HepG2 (cell line): ENCODE results near the gene GFAP. TPM values are rescaled to one million over a fixed set of nuclear protein-coding genes. Genes with fewer than 3 reads are reported as not detected.

Experiments used
- ATAD3A ChIP-seq: sonication (generic); formaldehyde crosslinking; IDR thresholded peaks from 2 replicates; pipeline ENCODE4 v1.4.0; 2020; ENCODE audit warnings: missing genetic modification reagents
- CEBPB ChIP-seq: IDR thresholded peaks from 2 replicates; pipeline ENCODE4 v1.6.1; 2011; ENCODE audit warnings: low read depth, low read length, improper control_type of control experiment, borderline replicate concordance
- ELF1 ChIP-seq: sonication (generic); formaldehyde crosslinking; IDR thresholded peaks from 2 replicates; pipeline ENCODE4 v1.4.0; 2020; ENCODE audit warnings: missing genetic modification reagents
- EP300 ChIP-seq, 3 experiments: sonication (generic) in 1 of 3; formaldehyde crosslinking in 1 of 3; IDR thresholded peaks; 2 replicates each; pipeline versions ENCODE4 v1.5.1 to v1.6.1; 2011 to 2020; ENCODE audit warnings: low read depth in 2 of 3, low read length in 2 of 3, borderline replicate concordance in 1 of 3, improper control_type of control experiment in 1 of 3, mild to moderate bottlenecking in 1 of 3, missing genetic modification reagents in 1 of 3, moderate library complexity in 1 of 3
- FOXP1 ChIP-seq, 2 experiments: fragments of 450-650 bp in 1 of 2; IDR thresholded peaks; 2 replicates each; pipeline ENCODE4 v1.6.1; 2017 to 2018; ENCODE audit warnings: antibody characterized with exemption in 1 of 2
- KAT8 ChIP-seq: IDR thresholded peaks from 2 replicates; pipeline ENCODE4 v1.6.1; 2016; ENCODE audit warnings: missing genetic modification reagents, missing compliant biosample characterization
- NR2F6 ChIP-seq, 2 experiments: IDR thresholded peaks; 2 replicates each; pipeline ENCODE4 v1.6.1; 2016; ENCODE audit warnings: antibody characterized with exemption in 1 of 2, mild to moderate bottlenecking in 1 of 2
- ZKSCAN1 ChIP-seq: fragments of 150-350 bp; IDR thresholded peaks from 2 replicates; pipeline ENCODE4 v1.6.1; 2014; ENCODE audit warnings: low read length
- ZNF136 ChIP-seq: sonication (generic); formaldehyde crosslinking; IDR thresholded peaks from 2 replicates; pipeline ENCODE4 v1.8.1; 2022; ENCODE audit warnings: low read depth, mild to moderate bottlenecking, moderate library complexity, missing genetic modification reagents
- ZNF230 ChIP-seq: sonication (generic); formaldehyde crosslinking; IDR thresholded peaks from 2 replicates; pipeline ENCODE4 v1.4.0; 2020; ENCODE audit warnings: mild to moderate bottlenecking, missing genetic modification reagents
- ZNF234 ChIP-seq: sonication (generic); formaldehyde crosslinking; conservative IDR thresholded peaks from 2 replicates; pipeline ENCODE4 v1.5.1; 2020; ENCODE audit warnings: mild to moderate bottlenecking, missing genetic modification reagents
- ZNF33B ChIP-seq: sonication (generic); formaldehyde crosslinking; IDR thresholded peaks from 2 replicates; pipeline ENCODE4 v1.5.1; 2020; ENCODE audit warnings: mild to moderate bottlenecking, missing genetic modification reagents
- ZNF451 ChIP-seq: sonication (generic); formaldehyde crosslinking; IDR thresholded peaks from 2 replicates; pipeline ENCODE4 v1.5.0; 2020; ENCODE audit warnings: mild to moderate bottlenecking, missing genetic modification reagents
- ZNF484 ChIP-seq: sonication (generic); formaldehyde crosslinking; IDR thresholded peaks from 2 replicates; pipeline ENCODE4 v1.5.1; 2020; ENCODE audit warnings: mild to moderate bottlenecking, low read depth, missing genetic modification reagents, borderline replicate concordance
- polyA plus RNA-seq, 8 experiments: library from polyadenylated mRNA; depleted of rRNA in 3 of 8; stranded (reverse) in 7 of 8; unstranded in 1 of 8; fragments of >200 nt; fragmentation: Illumina TruSeq in 4 of 8; extraction: Trizol in 4 of 8; gene quantifications; 2 replicates each; pipeline versions ENCODE4 v1.2.1 to v1.2.3, GENCODE V29; 2011 to 2016; ENCODE audit warnings: low read depth in 4 of 8, missing spikeins in 1 of 8, mixed read lengths in 1 of 8; ENCODE audit not compliant: insufficient read depth in 1 of 8
- total RNA-seq, 5 experiments: library from RNA; depleted of rRNA; stranded (reverse); fragments of >200 nt; fragmentation: Illumina TruSeq; extraction: Trizol; gene quantifications; 2 replicates each; pipeline ENCODE4 v1.2.3, GENCODE V29; 2016; ENCODE audit warnings: low read depth in 1 of 5
- TF ChIP-seq, protein P1 (sequence below): sonication (generic); formaldehyde crosslinking; IDR thresholded peaks from 2 replicates; pipeline ENCODE4 v1.8.1; 2023; ENCODE audit warnings: mild to moderate bottlenecking, missing genetic modification reagents
- TF ChIP-seq, protein P2 (sequence below): sonication (generic); formaldehyde crosslinking; IDR thresholded peaks from 2 replicates; pipeline ENCODE4 v1.4.0; 2020; ENCODE audit warnings: mild to moderate bottlenecking, missing genetic modification reagents, borderline replicate concordance
- TF ChIP-seq, protein P3 (sequence below): IDR thresholded peaks from 2 replicates; pipeline ENCODE4 v1.4.0; 2020; ENCODE audit warnings: mild to moderate bottlenecking, missing genetic modification reagents
- TF ChIP-seq, protein P4 (sequence below): sonication (generic); formaldehyde crosslinking; IDR thresholded peaks from 2 replicates; pipeline ENCODE4 v1.9.0; 2022; ENCODE audit warnings: low read depth, missing genetic modification reagents

Gene GFAP
- total and polyA plus RNA-seq, 2 of the 13 experiments (the other 11 are each of a cell fraction or from before 2014, with no cell fraction given): 0.11 to 0.29 TPM

DNA sequence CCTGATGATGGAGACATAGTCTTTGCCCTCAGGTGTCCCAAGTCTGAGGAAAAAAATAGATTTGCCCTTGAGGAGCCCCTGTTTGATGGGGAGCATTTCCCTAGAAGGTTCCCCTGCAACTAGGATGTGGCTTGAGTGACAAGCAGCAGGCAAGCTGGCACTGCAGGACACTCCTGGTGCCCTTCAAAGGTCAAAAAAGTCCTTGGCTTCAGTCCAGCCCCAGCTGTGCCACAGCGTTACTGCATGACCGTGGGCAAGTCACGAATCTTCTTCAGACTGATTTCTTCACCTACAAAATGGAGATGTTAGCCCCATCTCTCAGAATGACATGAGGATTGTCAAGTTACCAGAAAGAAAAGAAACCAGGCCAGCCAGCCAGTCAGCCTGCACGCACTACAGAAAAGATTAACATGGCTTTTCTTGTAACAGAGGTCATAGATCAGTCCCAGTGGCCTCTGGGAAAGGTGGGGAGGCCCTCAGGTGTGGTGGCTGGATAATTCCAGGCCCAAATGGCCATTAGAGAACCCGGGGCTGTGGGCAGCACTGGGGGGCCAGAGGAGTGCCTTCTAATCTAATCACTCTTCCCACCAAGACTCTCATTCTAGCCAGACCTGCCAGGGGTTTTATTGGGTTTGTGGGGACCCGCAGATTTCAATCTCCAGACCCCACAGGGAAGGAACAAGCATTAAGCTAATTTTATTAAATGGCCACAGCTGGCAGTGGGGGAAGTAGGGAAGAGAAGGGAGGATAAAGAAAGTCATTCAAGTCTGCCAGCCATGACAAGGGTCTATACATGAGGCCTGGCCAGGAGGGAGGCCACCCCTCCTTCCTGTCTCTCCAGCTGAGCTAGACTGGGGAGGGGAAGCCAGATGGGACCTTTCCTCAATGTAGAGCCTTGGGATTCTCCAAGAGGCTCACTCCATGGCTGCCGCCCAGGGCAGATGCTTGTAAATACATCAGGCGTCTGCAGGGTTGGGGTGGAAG lies 42.0 kb upstream of the GFAP start (continued):
- TF ChIP-seq ZNF451 (CRISPR knock-in tag) (no peak), ZNF136 (CRISPR knock-in tag) (no peak), ZKSCAN1 (no peak), ZNF33B (CRISPR knock-in tag) (no peak), ZNF234 (no peak), ZNF230 (CRISPR knock-in tag) (no peak), NR2F6 (IDR thresholded peaks at IDR 0.05) (peak; percentile 69), NR2F6 (CRISPR knock-in tag; IDR thresholded peaks at IDR 0.05) (peak; percentile 66), ZNF484 (CRISPR knock-in tag) (no peak), KAT8 (CRISPR knock-in tag) (0 out of 2 replicates have a peak, but pooled peaks have one; percentile 35), EP300 (IDR thresholded peaks at IDR 0.05; ENCODE audit: low read depth in 2 of 2, low read length in 2 of 2) (no peak), EP300 (CRISPR knock-in tag; IDR thresholded peaks at IDR 0.05; ENCODE audit: borderline replicate concordance) (0 out of 2 replicates have a peak, but pooled peaks have one; percentile 2), FOXP1 (IDR thresholded peaks at IDR 0.05) (no peak), FOXP1 (CRISPR knock-in tag; IDR thresholded peaks at IDR 0.05) (no peak), CEBPB (no peak), ELF1 (CRISPR knock-in tag) (no peak), ATAD3A (no peak)
- TF ChIP-seq, protein P1, sequence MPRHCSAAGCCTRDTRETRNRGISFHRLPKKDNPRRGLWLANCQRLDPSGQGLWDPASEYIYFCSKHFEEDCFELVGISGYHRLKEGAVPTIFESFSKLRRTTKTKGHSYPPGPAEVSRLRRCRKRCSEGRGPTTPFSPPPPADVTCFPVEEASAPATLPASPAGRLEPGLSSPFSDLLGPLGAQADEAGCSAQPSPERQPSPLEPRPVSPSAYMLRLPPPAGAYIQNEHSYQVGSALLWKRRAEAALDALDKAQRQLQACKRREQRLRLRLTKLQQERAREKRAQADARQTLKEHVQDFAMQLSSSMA: no peak
- TF ChIP-seq, protein P2, sequence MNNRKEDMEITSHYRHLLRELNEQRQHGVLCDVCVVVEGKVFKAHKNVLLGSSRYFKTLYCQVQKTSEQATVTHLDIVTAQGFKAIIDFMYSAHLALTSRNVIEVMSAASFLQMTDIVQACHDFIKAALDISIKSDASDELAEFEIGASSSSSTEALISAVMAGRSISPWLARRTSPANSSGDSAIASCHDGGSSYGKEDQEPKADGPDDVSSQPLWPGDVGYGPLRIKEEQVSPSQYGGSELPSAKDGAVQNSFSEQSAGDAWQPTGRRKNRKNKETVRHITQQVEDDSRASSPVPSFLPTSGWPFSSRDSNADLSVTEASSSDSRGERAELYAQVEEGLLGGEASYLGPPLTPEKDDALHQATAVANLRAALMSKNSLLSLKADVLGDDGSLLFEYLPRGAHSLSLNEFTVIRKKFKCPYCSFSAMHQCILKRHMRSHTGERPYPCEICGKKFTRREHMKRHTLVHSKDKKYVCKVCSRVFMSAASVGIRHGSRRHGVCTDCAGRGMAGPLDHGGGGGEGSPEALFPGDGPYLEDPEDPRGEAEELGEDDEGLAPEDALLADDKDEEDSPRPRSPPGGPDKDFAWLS: no peak
- TF ChIP-seq, protein P3, sequence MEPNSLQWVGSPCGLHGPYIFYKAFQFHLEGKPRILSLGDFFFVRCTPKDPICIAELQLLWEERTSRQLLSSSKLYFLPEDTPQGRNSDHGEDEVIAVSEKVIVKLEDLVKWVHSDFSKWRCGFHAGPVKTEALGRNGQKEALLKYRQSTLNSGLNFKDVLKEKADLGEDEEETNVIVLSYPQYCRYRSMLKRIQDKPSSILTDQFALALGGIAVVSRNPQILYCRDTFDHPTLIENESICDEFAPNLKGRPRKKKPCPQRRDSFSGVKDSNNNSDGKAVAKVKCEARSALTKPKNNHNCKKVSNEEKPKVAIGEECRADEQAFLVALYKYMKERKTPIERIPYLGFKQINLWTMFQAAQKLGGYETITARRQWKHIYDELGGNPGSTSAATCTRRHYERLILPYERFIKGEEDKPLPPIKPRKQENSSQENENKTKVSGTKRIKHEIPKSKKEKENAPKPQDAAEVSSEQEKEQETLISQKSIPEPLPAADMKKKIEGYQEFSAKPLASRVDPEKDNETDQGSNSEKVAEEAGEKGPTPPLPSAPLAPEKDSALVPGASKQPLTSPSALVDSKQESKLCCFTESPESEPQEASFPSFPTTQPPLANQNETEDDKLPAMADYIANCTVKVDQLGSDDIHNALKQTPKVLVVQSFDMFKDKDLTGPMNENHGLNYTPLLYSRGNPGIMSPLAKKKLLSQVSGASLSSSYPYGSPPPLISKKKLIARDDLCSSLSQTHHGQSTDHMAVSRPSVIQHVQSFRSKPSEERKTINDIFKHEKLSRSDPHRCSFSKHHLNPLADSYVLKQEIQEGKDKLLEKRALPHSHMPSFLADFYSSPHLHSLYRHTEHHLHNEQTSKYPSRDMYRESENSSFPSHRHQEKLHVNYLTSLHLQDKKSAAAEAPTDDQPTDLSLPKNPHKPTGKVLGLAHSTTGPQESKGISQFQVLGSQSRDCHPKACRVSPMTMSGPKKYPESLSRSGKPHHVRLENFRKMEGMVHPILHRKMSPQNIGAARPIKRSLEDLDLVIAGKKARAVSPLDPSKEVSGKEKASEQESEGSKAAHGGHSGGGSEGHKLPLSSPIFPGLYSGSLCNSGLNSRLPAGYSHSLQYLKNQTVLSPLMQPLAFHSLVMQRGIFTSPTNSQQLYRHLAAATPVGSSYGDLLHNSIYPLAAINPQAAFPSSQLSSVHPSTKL (CRISPR knock-in tag): peak; percentile 45; the same call in 1 of the 2 replicates
- TF ChIP-seq, protein P4, sequence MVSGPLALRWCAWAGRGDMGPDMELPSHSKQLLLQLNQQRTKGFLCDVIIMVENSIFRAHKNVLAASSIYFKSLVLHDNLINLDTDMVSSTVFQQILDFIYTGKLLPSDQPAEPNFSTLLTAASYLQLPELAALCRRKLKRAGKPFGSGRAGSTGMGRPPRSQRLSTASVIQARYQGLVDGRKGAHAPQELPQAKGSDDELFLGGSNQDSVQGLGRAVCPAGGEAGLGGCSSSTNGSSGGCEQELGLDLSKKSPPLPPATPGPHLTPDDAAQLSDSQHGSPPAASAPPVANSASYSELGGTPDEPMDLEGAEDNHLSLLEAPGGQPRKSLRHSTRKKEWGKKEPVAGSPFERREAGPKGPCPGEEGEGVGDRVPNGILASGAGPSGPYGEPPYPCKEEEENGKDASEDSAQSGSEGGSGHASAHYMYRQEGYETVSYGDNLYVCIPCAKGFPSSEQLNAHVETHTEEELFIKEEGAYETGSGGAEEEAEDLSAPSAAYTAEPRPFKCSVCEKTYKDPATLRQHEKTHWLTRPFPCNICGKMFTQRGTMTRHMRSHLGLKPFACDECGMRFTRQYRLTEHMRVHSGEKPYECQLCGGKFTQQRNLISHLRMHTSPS (CRISPR knock-in tag): no peak
